ENCODE data around the gene TNFRSF25. TPM values are rescaled to one million over a fixed set of nuclear protein-coding genes. Genes with fewer than 3 reads are reported as not detected.

Gene TNFRSF25
- total and polyA plus RNA-seq, 2 experiments from 2014 or later = 7.1 to 14.0 TPM

- no peaks in the 10 kb centered on the region for H3K36me3 ChIP-seq (replicated peaks; ENCODE audit: insufficient read depth, low read depth)
- H4K20me1 ChIP-seq (ENCODE audit: insufficient read depth, poor library complexity, severe bottlenecking) = no peaks in the 10 kb centered on the region
- no peaks in the 10 kb centered on the region for H3K9me2 ChIP-seq (replicated peaks; ENCODE audit: insufficient read depth)
- H3K9me3 ChIP-seq (ENCODE audit: low read depth) = no peaks in the 10 kb centered on the region
- no peak overlapping the region for H3K4me2 ChIP-seq
- H3K27me3 ChIP-seq = no peaks in the 10 kb centered on the region
- DNase-seq (ENCODE audit: low spot score) = no peak
- H2AFZ ChIP-seq = no peak overlapping the region
- WGBS (ENCODE audit: low lambda C conversion rate, missing lambda C conversion rate) = 81% methylated on average over 20 of the region's 21 CpGs
- H3K4me1 ChIP-seq (ENCODE audit: insufficient read depth) = no peaks in the 10 kb centered on the region
- H3K4me3 ChIP-seq = no peak overlapping the region
- H3K27ac ChIP-seq = no peak overlapping the region
- H3K79me2 ChIP-seq = no peaks in the 10 kb centered on the region
- no peak for TF ChIP-seq EZH2 (IDR thresholded peaks at IDR 0.05; ENCODE audit: borderline replicate concordance)
- TF ChIP-seq CTCF (IDR thresholded peaks at IDR 0.05; ENCODE audit: poor library complexity) = no peak
- no peak for TF ChIP-seq EZH2phosphoT487 (IDR thresholded peaks at IDR 0.05; ENCODE audit: low read depth, severe bottlenecking, unreplicated experiment)
These were observed 440 bp downstream of the TNFRSF25 start for GRCh38 chr1:6465461-6466005.

- H3K36me3 ChIP-seq (replicated peaks; ENCODE audit: insufficient read depth, low read depth) = no peaks in the 10 kb centered on the region
- no peaks in the 10 kb centered on the region for H3K4me1 ChIP-seq (ENCODE audit: insufficient read depth)
- H2AFZ ChIP-seq = no peak overlapping the region
- H3K9me3 ChIP-seq (ENCODE audit: low read depth) = no peaks in the 10 kb centered on the region
- H3K4me3 ChIP-seq = no peak overlapping the region
- no peaks in the 10 kb centered on the region for H3K27me3 ChIP-seq
- H3K27ac ChIP-seq = no peak overlapping the region
- WGBS (ENCODE audit: low lambda C conversion rate, missing lambda C conversion rate) = 100% methylated on average over 4 of the region's 5 CpGs
- no peaks in the 10 kb centered on the region for H4K20me1 ChIP-seq (ENCODE audit: insufficient read depth, poor library complexity, severe bottlenecking)
- H3K79me2 ChIP-seq = no peaks in the 10 kb centered on the region
- no peaks in the 10 kb centered on the region for H3K9me2 ChIP-seq (replicated peaks; ENCODE audit: insufficient read depth)
- no peak overlapping the region for H3K4me2 ChIP-seq
- DNase-seq (ENCODE audit: low spot score) = no peak
- TF ChIP-seq EZH2 (IDR thresholded peaks at IDR 0.05; ENCODE audit: borderline replicate concordance) = no peak
- TF ChIP-seq EZH2phosphoT487 (IDR thresholded peaks at IDR 0.05; ENCODE audit: low read depth, severe bottlenecking, unreplicated experiment) = no peak
- TF ChIP-seq CTCF (IDR thresholded peaks at IDR 0.05; ENCODE audit: poor library complexity) = no peak
These were observed 1.1 kb downstream of the TNFRSF25 start for GRCh38 chr1:6464915-6465314.

GRCh38 chr1:6464514-6464836, 1.5 kb downstream of the TNFRSF25 start:
- no peaks in the 10 kb centered on the region for H3K27me3 ChIP-seq
- no peaks in the 10 kb centered on the region for H4K20me1 ChIP-seq (ENCODE audit: insufficient read depth, poor library complexity, severe bottlenecking)
- WGBS (ENCODE audit: low lambda C conversion rate, missing lambda C conversion rate) = 93% methylated on average over 7 of the region's 7 CpGs
- no peaks in the 10 kb centered on the region for H3K9me3 ChIP-seq (ENCODE audit: low read depth)
- no peaks in the 10 kb centered on the region for H3K79me2 ChIP-seq
- no peaks in the 10 kb centered on the region for H3K36me3 ChIP-seq (replicated peaks; ENCODE audit: insufficient read depth, low read depth)
- no peak overlapping the region for H3K4me3 ChIP-seq
- no peak overlapping the region for H2AFZ ChIP-seq
- H3K27ac ChIP-seq = no peak overlapping the region
- H3K4me1 ChIP-seq (ENCODE audit: insufficient read depth) = no peaks in the 10 kb centered on the region
- TF ChIP-seq CTCF (IDR thresholded peaks at IDR 0.05; ENCODE audit: poor library complexity) (no peak), EZH2phosphoT487 (IDR thresholded peaks at IDR 0.05; ENCODE audit: low read depth, severe bottlenecking, unreplicated experiment) (no peak), EZH2 (IDR thresholded peaks at IDR 0.05; ENCODE audit: borderline replicate concordance) (no peak)
- no peak for DNase-seq (ENCODE audit: low spot score)
- H3K4me2 ChIP-seq = no peak overlapping the region
- no peaks in the 10 kb centered on the region for H3K9me2 ChIP-seq (replicated peaks; ENCODE audit: insufficient read depth)

- Histone ChIP-seq H3K27ac (no peak overlapping the region), H3K4me2 (no peak overlapping the region), H3K4me1 (ENCODE audit: insufficient read depth) (no peaks in the 10 kb centered on the region), H2AFZ (no peak overlapping the region), H4K20me1 (ENCODE audit: insufficient read depth, poor library complexity, severe bottlenecking) (no peaks in the 10 kb centered on the region), H3K36me3 (replicated peaks; ENCODE audit: insufficient read depth, low read depth) (no peaks in the 10 kb centered on the region), H3K4me3 (no peak overlapping the region), H3K27me3 (no peaks in the 10 kb centered on the region), H3K9me3 (ENCODE audit: low read depth) (no peaks in the 10 kb centered on the region), H3K79me2 (no peaks in the 10 kb centered on the region), H3K9me2 (replicated peaks; ENCODE audit: insufficient read depth) (no peaks in the 10 kb centered on the region)
- no peak for DNase-seq (ENCODE audit: low spot score)
- WGBS (ENCODE audit: low lambda C conversion rate, missing lambda C conversion rate) = 100% methylated on average over 1 of the region's 1 CpG
- TF ChIP-seq EZH2phosphoT487 (IDR thresholded peaks at IDR 0.05; ENCODE audit: low read depth, severe bottlenecking, unreplicated experiment) (no peak), CTCF (IDR thresholded peaks at IDR 0.05; ENCODE audit: poor library complexity) (no peak)
These were observed 2.9 kb downstream of the TNFRSF25 start for GRCh38 chr1:6463120-6463412.
